AG04450 (cell line): ENCODE results near the gene SDHAF1. TPM values are rescaled to one million over a fixed set of nuclear protein-coding genes. Genes with fewer than 3 reads are reported as not detected.

Experiments used
- CTCF ChIA-PET: fragments of 300-600, 350-600 bp; formaldehyde crosslinking; extraction: SDS; loops from one replicate; lab custom pipeline; 2022; ENCODE audit warnings: antibody characterized with exemption, inconsistent platforms; lab: Charles Lee
- POLR2A ChIA-PET: fragments of 350-600 bp; formaldehyde crosslinking; extraction: SDS; loops from one replicate; lab custom pipeline; 2021; ENCODE audit warnings: antibody characterized with exemption, inconsistent platforms; lab: Yijun Ruan, JAX
- DNase-seq: peaks from one replicate; pipeline ENCODE4 v3.0.0-alpha.2; 2011; ENCODE audit warnings: low read depth, low spot score
- H3K27ac ChIP-seq: one replicate; pipeline ENCODE4 v1.5.1; 2012; ENCODE audit warnings: low read depth, low read length, control low read depth
- H3K27me3 ChIP-seq: one replicate; pipeline ENCODE4 v1.6.0; 2012; ENCODE audit warnings: low read length; ENCODE audit not compliant: control insufficient read depth, insufficient read depth
- H3K4me3 ChIP-seq: 2 replicates; pipeline ENCODE4 v1.5.1; 2011; ENCODE audit warnings: mild to moderate bottlenecking, low read depth, low read length, control low read depth
- H3K9me3 ChIP-seq: 2 replicates; pipeline ENCODE4 v1.5.1; 2012; ENCODE audit warnings: low read length; ENCODE audit not compliant: control insufficient read depth, insufficient read depth
- polyA plus RNA-seq: library from polyadenylated mRNA; depleted of rRNA; stranded (reverse); fragments of >200 nt; gene quantifications from 2 replicates; pipeline ENCODE4 v1.2.3, GENCODE V29; 2011
- TF ChIP-seq, protein P1 (sequence below): IDR thresholded peaks from 2 replicates; pipeline ENCODE4 v1.5.1; 2011; ENCODE audit warnings: low read depth, low read length, control low read depth, inconsistent platforms

Gene SDHAF1
- polyA plus RNA-seq, 1 experiment, result 7.5 TPM

DNA sequence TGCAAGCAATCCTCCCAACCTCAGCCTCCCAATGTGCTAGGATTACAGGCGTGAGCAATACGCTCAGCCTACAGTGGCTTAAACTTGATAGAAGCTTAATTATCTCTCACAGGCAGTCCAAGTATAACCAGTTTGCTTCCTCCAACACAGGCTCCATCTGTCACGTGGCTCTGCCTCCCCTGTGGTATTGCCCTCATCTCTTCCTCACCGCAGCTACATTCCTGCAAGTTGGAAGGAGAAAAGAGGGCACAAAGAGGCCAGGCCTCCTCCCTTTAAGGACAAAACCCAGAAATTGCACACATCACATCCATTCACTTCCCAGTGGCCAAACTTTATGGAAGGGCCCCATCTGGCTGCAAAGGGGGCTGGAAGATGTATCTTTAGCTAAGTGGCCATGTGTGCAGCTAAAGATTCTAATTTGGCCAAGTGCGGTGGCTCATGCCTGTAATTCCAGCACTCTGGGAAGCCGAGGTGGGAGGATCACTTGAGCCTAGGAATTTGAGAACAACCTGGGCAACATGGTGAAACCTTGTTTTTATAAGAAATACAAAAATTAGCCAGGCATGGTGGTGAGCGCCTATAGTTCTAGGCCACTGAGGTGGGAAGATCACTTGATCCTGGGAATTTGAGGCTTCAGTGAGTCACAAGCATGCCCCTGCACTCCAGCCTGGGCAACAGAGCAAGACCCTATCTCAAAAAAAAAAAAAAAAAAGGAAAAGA, 3.1 kb upstream of the SDHAF1 start:
- ChIA-PET POLR2A (interaction anchor here (1.0 kb wide), 1 partner anchor 62 kb away, joined by 7 read pairs; the partner anchor contains the start of gene THAP8), CTCF (interaction anchor here (0.7 kb wide), 2 partner anchors 67 to 1182 kb away, joined by 7 read pairs; no protein-coding TSS in a partner anchor)
- peaks cover 9% of the 10 kb centered on the region; the same call in 1 of the 2 replicates for H3K9me3 ChIP-seq
- DNase-seq, result no peak
- TF ChIP-seq, protein P1, sequence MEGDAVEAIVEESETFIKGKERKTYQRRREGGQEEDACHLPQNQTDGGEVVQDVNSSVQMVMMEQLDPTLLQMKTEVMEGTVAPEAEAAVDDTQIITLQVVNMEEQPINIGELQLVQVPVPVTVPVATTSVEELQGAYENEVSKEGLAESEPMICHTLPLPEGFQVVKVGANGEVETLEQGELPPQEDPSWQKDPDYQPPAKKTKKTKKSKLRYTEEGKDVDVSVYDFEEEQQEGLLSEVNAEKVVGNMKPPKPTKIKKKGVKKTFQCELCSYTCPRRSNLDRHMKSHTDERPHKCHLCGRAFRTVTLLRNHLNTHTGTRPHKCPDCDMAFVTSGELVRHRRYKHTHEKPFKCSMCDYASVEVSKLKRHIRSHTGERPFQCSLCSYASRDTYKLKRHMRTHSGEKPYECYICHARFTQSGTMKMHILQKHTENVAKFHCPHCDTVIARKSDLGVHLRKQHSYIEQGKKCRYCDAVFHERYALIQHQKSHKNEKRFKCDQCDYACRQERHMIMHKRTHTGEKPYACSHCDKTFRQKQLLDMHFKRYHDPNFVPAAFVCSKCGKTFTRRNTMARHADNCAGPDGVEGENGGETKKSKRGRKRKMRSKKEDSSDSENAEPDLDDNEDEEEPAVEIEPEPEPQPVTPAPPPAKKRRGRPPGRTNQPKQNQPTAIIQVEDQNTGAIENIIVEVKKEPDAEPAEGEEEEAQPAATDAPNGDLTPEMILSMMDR, result no peak
- H3K4me3 ChIP-seq, result no peak overlapping the region
- no peak overlapping the region for H3K27ac ChIP-seq
- peaks cover 12% of the 10 kb centered on the region for H3K27me3 ChIP-seq

DNA sequence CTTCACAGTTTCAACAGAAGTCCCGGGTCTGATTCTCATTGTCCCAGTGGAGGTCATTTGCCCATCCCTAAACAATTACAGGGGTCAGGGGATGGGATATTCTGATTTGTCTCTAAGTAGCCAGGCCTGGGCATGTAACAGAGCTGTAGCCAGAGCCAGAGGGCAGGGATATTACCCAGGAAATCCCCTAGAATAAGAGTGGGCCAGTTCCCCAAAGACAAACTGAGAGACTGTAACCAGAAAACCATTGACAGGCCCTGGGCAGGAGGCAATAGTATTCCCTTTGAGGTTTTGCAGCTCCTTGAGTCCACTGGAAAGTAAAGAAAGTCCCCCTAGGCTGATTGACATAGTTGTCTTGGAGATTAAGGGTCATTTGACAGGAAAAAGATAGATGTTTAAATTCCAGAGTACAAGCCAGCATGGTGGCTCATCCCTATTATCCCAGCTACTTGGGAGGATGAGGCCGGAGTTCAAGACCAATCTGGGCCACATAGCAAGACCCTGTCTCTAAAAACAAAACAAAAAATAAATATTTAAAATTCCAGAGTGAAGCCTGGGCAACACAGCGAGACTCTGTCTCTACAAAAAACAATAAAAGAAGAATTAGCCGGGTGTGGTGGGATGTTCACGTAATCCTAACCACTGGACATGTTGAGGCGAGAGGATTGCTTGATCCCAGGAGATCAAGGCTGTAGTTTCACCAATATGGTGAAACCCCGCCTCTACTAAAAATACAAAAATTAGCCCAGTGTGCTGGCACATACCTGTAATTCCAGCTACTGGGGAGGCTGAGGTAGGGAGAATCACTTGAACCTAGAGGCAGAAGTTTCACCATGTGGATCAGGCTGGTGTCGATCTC, 1.9 kb upstream of the SDHAF1 start:
- H3K27me3 ChIP-seq, result peaks cover 9% of the 10 kb centered on the region
- H3K27ac ChIP-seq, result no peak overlapping the region
- peaks cover 9% of the 10 kb centered on the region; the same call in 1 of the 2 replicates for H3K9me3 ChIP-seq
- ChIA-PET POLR2A (no interaction called here), CTCF (interaction anchor here (0.7 kb wide), 1 partner anchor 1181 kb away, joined by 7 read pairs; no protein-coding TSS in a partner anchor)
- no peak for DNase-seq
- H3K4me3 ChIP-seq, result no peak overlapping the region
- TF ChIP-seq, protein P1, result no peak

DNA sequence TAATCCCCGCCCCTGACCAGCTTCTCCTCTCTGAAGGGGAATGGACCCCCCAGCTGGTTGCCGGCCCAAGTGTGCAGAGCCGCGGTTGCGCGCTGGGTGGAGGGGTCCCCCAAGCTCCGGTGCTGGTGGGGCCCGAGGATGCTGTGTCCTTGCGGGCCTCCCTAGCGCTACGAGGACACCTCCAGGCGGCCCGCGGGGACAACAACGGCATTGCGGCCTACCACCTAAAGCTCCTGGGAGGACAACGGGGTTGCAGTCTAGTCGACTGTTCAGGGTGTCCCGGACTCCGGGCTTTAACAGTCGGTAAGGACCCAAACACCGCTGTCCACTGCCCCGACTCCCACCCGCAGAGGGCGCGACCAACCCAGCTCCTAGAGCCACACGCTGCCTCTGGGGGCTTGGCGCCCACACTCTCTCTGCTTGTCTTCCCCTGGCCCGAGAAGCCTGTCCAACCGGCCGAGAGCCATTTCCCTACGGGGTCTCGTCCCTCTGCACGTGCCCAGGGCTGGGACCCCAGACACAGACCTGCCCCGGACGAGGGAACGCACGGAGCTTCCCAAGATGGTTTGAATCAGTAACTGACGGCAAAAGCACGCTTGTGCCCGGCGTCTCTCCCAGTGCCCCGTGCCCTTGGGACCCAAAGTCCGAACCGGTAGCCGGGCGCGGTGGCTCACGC, 927 bp upstream of the SDHAF1 start:
- ChIA-PET CTCF (no interaction called here), POLR2A (interaction anchor here (0.6 kb wide), 1 partner anchor 237 kb away, joined by 3 read pairs; the partner anchor contains the start of gene HSPB6)
- TF ChIP-seq, protein P1, result no peak
- H3K27ac ChIP-seq, result no peak overlapping the region
- H3K9me3 ChIP-seq, result peaks cover 7% of the 10 kb centered on the region; the same call in 1 of the 2 replicates
- H3K27me3 ChIP-seq, result peaks cover 7% of the 10 kb centered on the region
- no peak for DNase-seq
- H3K4me3 ChIP-seq, result peak overlapping the region; percentile 84; the same call in 1 of the 2 replicates

DNA sequence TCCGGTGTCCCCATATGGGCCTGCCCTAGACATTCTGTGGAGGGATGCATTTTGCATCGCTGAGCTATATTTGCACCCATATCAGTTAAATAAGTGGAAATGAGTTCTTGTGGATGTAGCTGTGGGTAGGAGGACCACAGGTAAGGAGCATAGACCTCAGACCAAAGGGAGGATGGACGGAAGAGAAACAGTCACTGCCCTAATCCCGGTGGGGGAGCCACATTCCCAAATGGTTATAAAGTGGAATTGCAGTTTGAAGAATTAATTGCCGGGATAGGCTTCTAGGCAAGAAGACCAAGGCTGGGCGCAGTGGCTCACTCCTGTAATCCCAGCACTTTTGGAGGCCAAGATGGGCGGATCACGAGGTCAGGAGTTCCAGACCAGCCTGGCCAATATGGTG, 1.8 kb downstream of the SDHAF1 start:
- Histone ChIP-seq H3K27ac (no peak overlapping the region), H3K4me3 (no peak overlapping the region), H3K9me3 (peaks cover 6% of the 10 kb centered on the region; the same call in 1 of the 2 replicates), H3K27me3 (peaks cover 3% of the 10 kb centered on the region)
- ChIA-PET POLR2A (interaction anchor here (0.5 kb wide), 1 partner anchor 45 kb away, joined by 3 read pairs; no protein-coding TSS in a partner anchor), CTCF (interaction anchor here (0.5 kb wide), 1 partner anchor 157 kb away, joined by 4 read pairs; no protein-coding TSS in a partner anchor)
- TF ChIP-seq, protein P1, result no peak
- DNase-seq, result no peak
